NCI-H345 (cell line): Measurements from ENCODE around the gene IRF5.
"Not testable (repeated sequence)": the region's sequence is repeated elsewhere in the genome, so short reads cannot be mapped to it uniquely, and the experiment has no call there.

ENCODE experiments used
- DNase-seq: peaks from one replicate; lab custom pipeline; 2025; lab: John Stamatoyannopoulos, UW

IRF5 gene

GRCh38 chr7:128938544-128939074 is 882 bp downstream of the IRF5 start:
- peak; percentile 22 for DNase-seq

- no peak for DNase-seq
These were observed 1.5 kb downstream of the IRF5 start for GRCh38 chr7:128939075-128939860.

- no peak for DNase-seq
These were observed 2.2 kb downstream of the IRF5 start for GRCh38 chr7:128939861-128940410.

- DNase-seq, result no peak
These were observed 3.0 kb downstream of the IRF5 start for GRCh38 chr7:128940494-128941322.

GRCh38 chr7:128941323-128941890 is 3.7 kb downstream of the IRF5 start:
- no peak for DNase-seq

GRCh38 chr7:128941946-128942526 is 4.3 kb downstream of the IRF5 start:
- no peak for DNase-seq

GRCh38 chr7:128943251-128943650 is 5.5 kb downstream of the IRF5 start:
- not testable (repeated sequence) for DNase-seq

GRCh38 chr7:128944487-128945236 is 6.9 kb downstream of the IRF5 start:
- DNase-seq, result no peak

- no peak for DNase-seq
These were observed 8.1 kb downstream of the IRF5 start for GRCh38 chr7:128945668-128946366.

GRCh38 chr7:128946936-128947830 is 9.5 kb downstream of the IRF5 start:
- DNase-seq, result no peak

GRCh38 chr7:128947854-128948253 is 10.1 kb downstream of the IRF5 start:
- DNase-seq, result no peak

GRCh38 chr7:128948312-128948973 is 10.7 kb downstream of the IRF5 start:
- no peak for DNase-seq

GRCh38 chr7:128948976-128949760 is 11.4 kb downstream of the IRF5 start:
- no peak for DNase-seq

GRCh38 chr7:128951296-128951695 is 13.6 kb downstream of the IRF5 start:
- no peak for DNase-seq

- DNase-seq, result no peak
These were observed 16.4 kb downstream of the IRF5 start for GRCh38 chr7:128954150-128954549.

- peak; percentile 19 for DNase-seq
These were observed 17.4 kb downstream of the IRF5 start for GRCh38 chr7:128954830-128955802.

- DNase-seq, result no peak
These were observed 18.3 kb downstream of the IRF5 start for GRCh38 chr7:128955981-128956380.
